GM19328 (cell line): Measurements from ENCODE around the gene B9D1.
A peak's percentile ranks its signal among the peaks of the same experiment; 100 is the strongest.

Experiments
- ATAC-seq: cut with Tn5 transposase; IDR thresholded peaks from one replicate; pipeline ENCODE4 v1.9.1; 2021; ENCODE audit warnings: mild to moderate bottlenecking, moderate library complexity; ENCODE audit not compliant: unreplicated experiment

B9D1 gene

GRCh38 chr17:19322129-19322505 is 40.4 kb downstream of the B9D1 start:
- no peak for ATAC-seq

- ATAC-seq = no peak
Measured at GRCh38 chr17:19321481-19322128, 40.9 kb downstream of the B9D1 start.

- ATAC-seq = no peak
Measured at GRCh38 chr17:19320876-19321275, 41.6 kb downstream of the B9D1 start.

GRCh38 chr17:19319771-19320505 is 42.6 kb downstream of the B9D1 start:
- ATAC-seq = no peak

GRCh38 chr17:19318611-19319010 is 43.9 kb downstream of the B9D1 start:
- no peak for ATAC-seq

GRCh38 chr17:19317359-19318095 is 45.0 kb downstream of the B9D1 start:
- ATAC-seq = peak; percentile 80

GRCh38 chr17:19316761-19317358 is 45.7 kb downstream of the B9D1 start:
- ATAC-seq = no peak

- ATAC-seq = no peak
Measured at GRCh38 chr17:19315104-19315503, 47.4 kb downstream of the B9D1 start.

- ATAC-seq = no peak
Measured at GRCh38 chr17:19313746-19314651, 48.5 kb downstream of the B9D1 start.

GRCh38 chr17:19313066-19313745 is 49.3 kb downstream of the B9D1 start:
- no peak for ATAC-seq

GRCh38 chr17:19312406-19312805 is 50.1 kb downstream of the B9D1 start:
- no peak for ATAC-seq

GRCh38 chr17:19311421-19312215 is 50.9 kb downstream of the B9D1 start:
- ATAC-seq = no peak

- ATAC-seq = no peak
Measured at GRCh38 chr17:19311016-19311415, 51.5 kb downstream of the B9D1 start.

- no peak for ATAC-seq
Measured at GRCh38 chr17:19310151-19310550, 52.4 kb downstream of the B9D1 start.

- no peak for ATAC-seq
Measured at GRCh38 chr17:19309701-19310100, 52.8 kb downstream of the B9D1 start.

- ATAC-seq = no peak
Measured at GRCh38 chr17:19308398-19308797, 54.1 kb downstream of the B9D1 start.

GRCh38 chr17:19307521-19307920 is 55.0 kb downstream of the B9D1 start:
- no peak for ATAC-seq

- ATAC-seq = peak; percentile 77
Measured at GRCh38 chr17:19306160-19307111, 56.1 kb downstream of the B9D1 start.
